K562 (cell line): ENCODE measurements around the gene USH2A. TPM values are rescaled to one million over a fixed set of nuclear protein-coding genes. Genes with fewer than 3 reads are reported as not detected.

Experiments used
- ATAC-seq: fragments of 200-7000 bp; cut with Tn5 transposase; 3 replicates; pipeline ENCODE4 v1.9.1; 2020; ENCODE audit warnings: moderate library complexity
- BruUV-seq: library from RNA; stranded (reverse); fragments of 400-500 nt; replicated peaks from 2 replicates; lab custom pipeline; 2021; lab: Mats Ljungman, UMichigan
- CTCF ChIA-PET: fragments of 300-600 bp; formaldehyde crosslinking; extraction: SDS; loops from one replicate; lab custom pipeline; 2021; ENCODE audit warnings: low intra/inter-chr PET ratio; lab: Yijun Ruan, JAX
- POLR2A ChIA-PET: fragments of 300-600, 350-650 bp; sonication (Branson Sonifier 250); formaldehyde crosslinking; extraction: SDS; loops from one replicate; lab custom pipeline; 2021; ENCODE audit warnings: antibody characterized with exemption, inconsistent platforms; lab: Yijun Ruan, JAX
- DNase-seq, 4 experiments: peaks; one replicate each; pipeline versions ENCODE4 v3.0.0 to v3.0.0-alpha.2; 2011 to 2018; ENCODE audit warnings: low spot score in 3 of 4, mixed read lengths in 3 of 4; ENCODE audit errors: extremely low read depth in 1 of 4
- FAIRE-seq: peaks from 2 replicates; lab custom pipeline; 2011; peaks lifted over from hg19 to GRCh38; lab: Jason Lieb, UNC
- H2AFZ ChIP-seq: 2 replicates; pipeline ENCODE4 v1.6.0; 2011; ENCODE audit warnings: low read depth, low read length, control low read depth, inconsistent platforms
- H3K27ac ChIP-seq: fragments of 200-600 bp; 3 replicates; pipeline ENCODE4 v1.8.0; 2011; ENCODE audit warnings: low read depth, mild to moderate bottlenecking, control low read depth, inconsistent platforms, low read length, moderate library complexity, mixed read lengths; ENCODE audit errors: extremely low read depth
- H3K27me3 ChIP-seq, 2 experiments: fragments of 300-600 bp in 1 of 2; 2 replicates in 1 of 2; 3 replicates in 1 of 2; pipeline versions ENCODE4 v1.6.0 to v1.8.0; 2011; ENCODE audit warnings: inconsistent platforms in 2 of 2, low read length in 2 of 2, mild to moderate bottlenecking in 1 of 2, mixed read lengths in 1 of 2, moderate library complexity in 1 of 2; ENCODE audit not compliant: control insufficient read depth in 2 of 2, insufficient read depth in 2 of 2
- H3K36me3 ChIP-seq: fragments of 300-600 bp; 3 replicates; pipeline ENCODE4 v1.8.0; 2011; ENCODE audit warnings: mild to moderate bottlenecking, low read length, inconsistent platforms; ENCODE audit not compliant: control insufficient read depth, insufficient read depth
- H3K4me1 ChIP-seq, 2 experiments: fragments of 200-600 bp in 1 of 2; replicated peaks in 1 of 2; 2 replicates in 1 of 2; 3 replicates in 1 of 2; pipeline versions ENCODE4 v1.5.1 to v1.8.0; 2011; ENCODE audit warnings: inconsistent platforms in 2 of 2, low read length in 2 of 2, mild to moderate bottlenecking in 1 of 2, mixed read lengths in 1 of 2, moderate library complexity in 1 of 2; ENCODE audit not compliant: control insufficient read depth in 2 of 2, insufficient read depth in 2 of 2
- H3K4me2 ChIP-seq: 2 replicates; pipeline ENCODE4 v1.6.1; 2011; ENCODE audit warnings: low read length, control low read depth, inconsistent platforms, mixed read lengths; ENCODE audit not compliant: insufficient read depth
- H3K4me3 ChIP-seq: fragments of 200-600 bp; sonication (generic), shearing (Covaris generic); 2 replicates; pipeline ENCODE4 v1.5.1; 2016; ENCODE audit warnings: control low read depth, inconsistent platforms
- H3K79me2 ChIP-seq: fragments of 200-600 bp; 3 replicates; pipeline ENCODE4 v1.8.0; 2011; ENCODE audit warnings: low read length, inconsistent platforms; ENCODE audit not compliant: control insufficient read depth, insufficient read depth
- H3K9ac ChIP-seq, 2 experiments: 2 replicates each; pipeline versions ENCODE4 v1.6.0 to v1.6.1; 2011; ENCODE audit warnings: low read depth in 2 of 2, low read length in 2 of 2, control low read depth in 1 of 2, inconsistent platforms in 1 of 2, mild to moderate bottlenecking in 1 of 2, mixed read lengths in 1 of 2; ENCODE audit not compliant: insufficient read depth in 1 of 2
- H3K9me1 ChIP-seq: one replicate; pipeline ENCODE4 v1.6.0; 2011; ENCODE audit warnings: inconsistent platforms, mild to moderate bottlenecking, low read length, moderate library complexity; ENCODE audit not compliant: control insufficient read depth, insufficient read depth
- H3K9me3 ChIP-seq: replicated peaks from 2 replicates; pipeline ENCODE4 v1.5.1; 2011; ENCODE audit warnings: low read depth, low read length, inconsistent platforms; ENCODE audit not compliant: control insufficient read depth, insufficient read depth
- H4K20me1 ChIP-seq: replicated peaks from 2 replicates; pipeline ENCODE4 v1.6.1; 2011; ENCODE audit warnings: low read length, inconsistent platforms, mixed read lengths; ENCODE audit not compliant: control insufficient read depth, insufficient read depth
- CREB3L1 ChIP-seq: fragments of 450-650 bp; IDR thresholded peaks from 2 replicates; pipeline ENCODE4 v1.6.1; 2014; ENCODE audit warnings: low read depth, mild to moderate bottlenecking, moderate library complexity, borderline replicate concordance
- DDX20 ChIP-seq: fragments of 450-650 bp; IDR thresholded peaks from 2 replicates; pipeline ENCODE4 v1.6.1; 2016; ENCODE audit warnings: missing genetic modification characterization, low read depth, mild to moderate bottlenecking, missing compliant biosample characterization, moderate library complexity
- MEF2A ChIP-seq: IDR thresholded peaks from 2 replicates; pipeline ENCODE4 v1.6.1; 2011; ENCODE audit warnings: low read depth, mild to moderate bottlenecking, low read length, moderate library complexity; ENCODE audit not compliant: control insufficient read depth
- POLR2A ChIP-seq: fragments of 450-650 bp; conservative IDR thresholded peaks from 2 replicates; pipeline ENCODE4 v1.6.1; 2016
- RERE ChIP-seq: sonication (generic); formaldehyde crosslinking; IDR thresholded peaks from 2 replicates; pipeline ENCODE4 v1.8.0; 2023; ENCODE audit warnings: missing genetic modification reagents, mild to moderate bottlenecking, borderline replicate concordance
- SRSF7 ChIP-seq: fragments of 200-400 bp; formaldehyde crosslinking; optimal IDR thresholded peaks from 2 replicates; pipeline ENCODE3; 2017; ENCODE audit warnings: mild to moderate bottlenecking, low read depth, low read length
- ZNF165 ChIP-seq: fragments of 250-450 bp; sonication (Bioruptor Pico); IDR thresholded peaks from 2 replicates; pipeline ENCODE4 v1.4.0; 2020; ENCODE audit warnings: borderline replicate concordance
- WGBS: fragments of 100-300 bp; shearing (Covaris generic); methylation state at CpG from one replicate; pipeline ENCODE4 v1.1.6; 2016; ENCODE audit warnings: low coverage, mixed read lengths; ENCODE audit not compliant: insufficient coverage; ENCODE audit errors: missing lambda C conversion rate; 5-methylcytosine and 5-hydroxymethylcytosine counted together
- in situ Hi-C: fragments of 300-500 bp; cut with MboI; formaldehyde crosslinking; loops from 4 replicates; pipeline ENCODE4 v1.15.0; 2018; ENCODE audit warnings: inconsistent platforms, mixed read lengths
- intact Hi-C: fragments of 100-400 bp; cut with micrococcal nuclease; formaldehyde crosslinking; loops from 2 replicates; pipeline ENCODE4 v1.14.2; 2022
- polyA plus RNA-seq, 8 experiments: library from polyadenylated mRNA; depleted of rRNA in 4 of 8; stranded (reverse) in 5 of 8; unstranded in 3 of 8; fragments of >200 nt; fragmentation: Nextera tagmentation in 2 of 8; fragmentation: Illumina TruSeq in 1 of 8; extraction: Ambion mirVana in 2 of 8; extraction: Trizol in 1 of 8; gene quantifications; 2 replicates each; pipeline versions ENCODE4 v1.2.1 to v1.2.3, GENCODE V29; 2011 to 2014; ENCODE audit warnings: inconsistent platforms in 1 of 8, missing spikeins in 1 of 8
- total RNA-seq, 7 experiments: library from RNA; depleted of rRNA in 6 of 7; stranded (reverse); fragments of >200 nt in 6 of 7; fragmentation: Illumina TruSeq in 2 of 7; extraction: Trizol in 2 of 7; gene quantifications; 2 replicates each; pipeline versions ENCODE4 v1.2.1 to v1.2.3, GENCODE V29; 2011 to 2021; ENCODE audit warnings: low replicate concordance in 1 of 7
- TF ChIP-seq, protein P1 (sequence below): fragments of 250-450 bp; sonication (Bioruptor Pico); IDR thresholded peaks from 2 replicates; pipeline ENCODE4 v1.4.0; 2020
- TF ChIP-seq, protein P2 (sequence below): sonication (generic); formaldehyde crosslinking; IDR thresholded peaks from 2 replicates; pipeline ENCODE4 v1.8.0; 2022; ENCODE audit warnings: missing genetic modification reagents, mild to moderate bottlenecking, borderline replicate concordance

USH2A gene
- total and polyA plus RNA-seq, 9 of the 15 experiments (the other 6 are each of a cell fraction or from before 2014, with no cell fraction given) = under 0.01 TPM; not detected in 7

- Histone ChIP-seq H3K79me2 (no peaks in the 10 kb centered on the region), H2AFZ (no peak overlapping the region), H3K36me3 (no peaks in the 10 kb centered on the region), H3K4me2 (no peak overlapping the region), H3K4me3 (no peak overlapping the region), H3K27me3 (no peaks in the 10 kb centered on the region), H3K4me1 (no peaks in the 10 kb centered on the region), H3K9me1 (no peaks in the 10 kb centered on the region), H3K27ac (no peak overlapping the region), H3K9me3 (no peaks in the 10 kb centered on the region; the same call in 1 of the 2 replicates), H4K20me1 (no peaks in the 10 kb centered on the region), H3K9ac (no peak overlapping the region)
- CTCF ChIA-PET = no interaction called here
- DNase-seq (no peak), FAIRE-seq (no peak), ATAC-seq (no peak)
- POLR2A ChIA-PET = no interaction called here
- WGBS = 1% methylated on average over 5 of the region's 5 CpGs
- in situ Hi-C loops = no loop called here
- intact Hi-C loops = no loop called here
- no TSS peak for BruUV-seq
- TF ChIP-seq POLR2A = no peak
- no peak for TF ChIP-seq CREB3L1
- no peak for TF ChIP-seq RERE (CRISPR knock-in tag)
- TF ChIP-seq ZNF165 (CRISPR knock-in tag) = no peak
- TF ChIP-seq DDX20 (tag) = no peak
- TF ChIP-seq, protein P1, sequence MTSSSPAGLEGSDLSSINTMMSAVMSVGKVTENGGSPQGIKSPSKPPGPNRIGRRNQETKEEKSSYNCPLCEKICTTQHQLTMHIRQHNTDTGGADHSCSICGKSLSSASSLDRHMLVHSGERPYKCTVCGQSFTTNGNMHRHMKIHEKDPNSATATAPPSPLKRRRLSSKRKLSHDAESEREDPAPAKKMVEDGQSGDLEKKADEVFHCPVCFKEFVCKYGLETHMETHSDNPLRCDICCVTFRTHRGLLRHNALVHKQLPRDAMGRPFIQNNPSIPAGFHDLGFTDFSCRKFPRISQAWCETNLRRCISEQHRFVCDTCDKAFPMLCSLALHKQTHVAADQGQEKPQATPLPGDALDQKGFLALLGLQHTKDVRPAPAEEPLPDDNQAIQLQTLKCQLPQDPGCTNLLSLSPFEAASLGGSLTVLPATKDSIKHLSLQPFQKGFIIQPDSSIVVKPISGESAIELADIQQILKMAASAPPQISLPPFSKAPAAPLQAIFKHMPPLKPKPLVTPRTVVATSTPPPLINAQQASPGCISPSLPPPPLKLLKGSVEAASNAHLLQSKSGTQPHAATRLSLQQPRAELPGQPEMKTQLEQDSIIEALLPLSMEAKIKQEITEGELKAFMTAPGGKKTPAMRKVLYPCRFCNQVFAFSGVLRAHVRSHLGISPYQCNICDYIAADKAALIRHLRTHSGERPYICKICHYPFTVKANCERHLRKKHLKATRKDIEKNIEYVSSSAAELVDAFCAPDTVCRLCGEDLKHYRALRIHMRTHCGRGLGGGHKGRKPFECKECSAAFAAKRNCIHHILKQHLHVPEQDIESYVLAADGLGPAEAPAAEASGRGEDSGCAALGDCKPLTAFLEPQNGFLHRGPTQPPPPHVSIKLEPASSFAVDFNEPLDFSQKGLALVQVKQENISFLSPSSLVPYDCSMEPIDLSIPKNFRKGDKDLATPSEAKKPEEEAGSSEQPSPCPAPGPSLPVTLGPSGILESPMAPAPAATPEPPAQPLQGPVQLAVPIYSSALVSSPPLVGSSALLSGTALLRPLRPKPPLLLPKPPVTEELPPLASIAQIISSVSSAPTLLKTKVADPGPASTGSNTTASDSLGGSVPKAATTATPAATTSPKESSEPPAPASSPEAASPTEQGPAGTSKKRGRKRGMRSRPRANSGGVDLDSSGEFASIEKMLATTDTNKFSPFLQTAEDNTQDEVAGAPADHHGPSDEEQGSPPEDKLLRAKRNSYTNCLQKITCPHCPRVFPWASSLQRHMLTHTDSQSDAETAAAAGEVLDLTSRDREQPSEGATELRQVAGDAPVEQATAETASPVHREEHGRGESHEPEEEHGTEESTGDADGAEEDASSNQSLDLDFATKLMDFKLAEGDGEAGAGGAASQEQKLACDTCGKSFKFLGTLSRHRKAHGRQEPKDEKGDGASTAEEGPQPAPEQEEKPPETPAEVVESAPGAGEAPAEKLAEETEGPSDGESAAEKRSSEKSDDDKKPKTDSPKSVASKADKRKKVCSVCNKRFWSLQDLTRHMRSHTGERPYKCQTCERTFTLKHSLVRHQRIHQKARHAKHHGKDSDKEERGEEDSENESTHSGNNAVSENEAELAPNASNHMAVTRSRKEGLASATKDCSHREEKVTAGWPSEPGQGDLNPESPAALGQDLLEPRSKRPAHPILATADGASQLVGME (CRISPR knock-in tag) = no peak
- TF ChIP-seq, protein P2, sequence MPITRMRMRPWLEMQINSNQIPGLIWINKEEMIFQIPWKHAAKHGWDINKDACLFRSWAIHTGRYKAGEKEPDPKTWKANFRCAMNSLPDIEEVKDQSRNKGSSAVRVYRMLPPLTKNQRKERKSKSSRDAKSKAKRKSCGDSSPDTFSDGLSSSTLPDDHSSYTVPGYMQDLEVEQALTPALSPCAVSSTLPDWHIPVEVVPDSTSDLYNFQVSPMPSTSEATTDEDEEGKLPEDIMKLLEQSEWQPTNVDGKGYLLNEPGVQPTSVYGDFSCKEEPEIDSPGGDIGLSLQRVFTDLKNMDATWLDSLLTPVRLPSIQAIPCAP (CRISPR knock-in tag) = no peak
- TF ChIP-seq SRSF7 = no peak
- no peak for TF ChIP-seq MEF2A
These were observed 523.3 kb downstream of the USH2A start for GRCh38 chr1:215899901-215900300.
